NCI-H82 treated with DMSO at 0.1 percent for 48 hours (cell line): ENCODE measurements around the gene LMBRD2.
"Not testable (repeated sequence)": the region's sequence is repeated elsewhere in the genome, so short reads cannot be mapped to it uniquely, and the experiment has no call there.

Experiments used
- DNase-seq: peaks from one replicate; lab custom pipeline; 2025; ENCODE audit not compliant: unreplicated experiment; lab: John Stamatoyannopoulos, UW

LMBRD2 gene

DNA sequence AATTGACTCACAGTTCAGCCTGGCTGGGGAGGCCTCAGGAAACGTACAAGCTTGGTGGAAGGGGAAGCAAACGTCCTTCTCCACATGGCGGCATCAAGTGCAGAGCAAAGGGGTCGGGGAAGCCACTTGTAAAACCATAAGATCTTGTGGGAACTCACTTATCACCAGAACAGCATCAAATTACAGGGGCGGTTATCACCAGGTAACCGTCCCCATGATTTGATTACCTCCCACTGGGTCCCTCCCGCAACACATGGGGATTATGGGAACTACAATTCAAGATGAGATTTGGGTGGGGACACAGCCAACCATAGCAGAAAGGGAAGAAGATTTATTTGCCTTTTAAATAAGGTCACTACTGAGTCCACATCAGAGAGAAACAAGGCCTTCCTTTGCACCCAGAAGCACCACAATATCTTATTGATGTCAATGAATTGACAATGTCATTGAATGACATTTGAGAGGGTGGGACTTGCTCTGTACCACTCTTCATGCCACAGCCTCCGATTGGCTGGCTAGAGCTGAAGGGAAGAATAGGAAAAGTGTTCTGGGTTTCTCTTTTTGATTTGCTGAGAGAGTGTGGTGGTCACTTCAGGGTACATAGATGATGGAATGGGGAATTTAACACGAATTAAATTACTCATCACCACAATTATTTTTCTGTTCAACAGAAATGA, 11.3 kb upstream of the LMBRD2 start:
- DNase-seq, result no peak

GRCh38 chr5:36161361-36161760, 9.7 kb upstream of the LMBRD2 start:
- DNase-seq, result no peak

DNA sequence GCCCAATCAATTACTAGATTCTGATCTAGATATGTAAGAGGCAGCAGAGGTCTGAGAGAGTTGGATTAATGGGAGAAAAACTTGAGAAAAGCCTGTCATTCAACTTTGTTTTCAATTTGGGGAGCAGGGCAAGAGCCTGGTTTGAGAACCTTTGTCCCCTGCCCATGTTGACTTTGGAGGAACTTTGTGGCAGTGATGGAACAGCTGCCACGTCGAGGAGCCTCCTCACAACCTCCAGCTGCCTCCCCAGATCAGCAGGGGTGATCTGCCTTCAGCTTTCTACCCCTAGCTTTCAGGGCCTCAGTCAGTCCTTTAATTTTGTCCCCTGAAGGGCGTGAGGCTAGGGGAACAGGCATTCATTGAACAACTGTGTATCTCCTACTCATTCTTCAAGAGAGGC, 8.9 kb upstream of the LMBRD2 start:
- no peak for DNase-seq

DNA sequence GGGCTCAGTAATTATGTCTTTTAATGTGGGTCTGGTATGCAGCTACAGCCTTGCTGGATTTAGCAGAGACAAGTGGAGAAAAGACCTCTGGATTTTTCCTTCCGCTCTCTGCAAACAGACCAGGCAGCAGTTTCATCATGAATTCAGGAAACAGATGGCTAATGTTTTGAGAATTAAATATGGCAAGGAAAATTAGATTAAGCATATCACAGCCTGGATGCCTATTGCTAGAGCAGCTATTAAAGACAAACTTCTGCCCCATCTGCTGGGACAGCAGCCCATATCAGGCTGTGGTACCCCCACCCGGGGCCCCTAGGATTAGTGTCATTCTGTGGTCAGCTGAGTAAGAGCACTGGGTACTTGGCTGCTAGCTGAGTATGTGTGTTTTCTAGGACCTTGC, 6.5 kb upstream of the LMBRD2 start:
- DNase-seq, result peak; percentile 88

DNA sequence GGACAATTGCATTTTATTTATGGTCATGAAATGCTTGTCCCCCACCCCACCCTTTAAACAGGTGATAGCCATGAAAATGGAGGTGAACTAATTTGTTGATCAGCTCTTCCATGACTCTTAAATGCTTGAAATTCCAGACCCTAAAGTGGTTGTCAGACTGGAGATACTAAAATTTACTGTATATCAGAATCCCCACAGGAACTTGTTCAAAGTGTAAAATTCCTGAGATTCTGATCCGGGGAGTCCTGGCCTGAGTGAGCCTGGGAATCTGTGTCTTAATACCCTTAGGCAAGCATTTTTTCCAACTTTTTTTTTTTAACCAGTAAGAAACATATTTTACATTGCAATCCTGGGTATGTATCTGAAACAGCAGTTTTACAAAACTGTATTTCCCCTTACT, 4.9 kb upstream of the LMBRD2 start:
- no peak for DNase-seq

- peak; percentile 98 for DNase-seq
These were observed 4.5 kb upstream of the LMBRD2 start for GRCh38 chr5:36156121-36156601.

- DNase-seq, result no peak
These were observed 3.6 kb upstream of the LMBRD2 start for GRCh38 chr5:36155291-36155690.

GRCh38 chr5:36153726-36154125, 2.0 kb upstream of the LMBRD2 start:
- DNase-seq, result no peak

GRCh38 chr5:36153298-36153677, 1.6 kb upstream of the LMBRD2 start:
- no peak for DNase-seq

DNA sequence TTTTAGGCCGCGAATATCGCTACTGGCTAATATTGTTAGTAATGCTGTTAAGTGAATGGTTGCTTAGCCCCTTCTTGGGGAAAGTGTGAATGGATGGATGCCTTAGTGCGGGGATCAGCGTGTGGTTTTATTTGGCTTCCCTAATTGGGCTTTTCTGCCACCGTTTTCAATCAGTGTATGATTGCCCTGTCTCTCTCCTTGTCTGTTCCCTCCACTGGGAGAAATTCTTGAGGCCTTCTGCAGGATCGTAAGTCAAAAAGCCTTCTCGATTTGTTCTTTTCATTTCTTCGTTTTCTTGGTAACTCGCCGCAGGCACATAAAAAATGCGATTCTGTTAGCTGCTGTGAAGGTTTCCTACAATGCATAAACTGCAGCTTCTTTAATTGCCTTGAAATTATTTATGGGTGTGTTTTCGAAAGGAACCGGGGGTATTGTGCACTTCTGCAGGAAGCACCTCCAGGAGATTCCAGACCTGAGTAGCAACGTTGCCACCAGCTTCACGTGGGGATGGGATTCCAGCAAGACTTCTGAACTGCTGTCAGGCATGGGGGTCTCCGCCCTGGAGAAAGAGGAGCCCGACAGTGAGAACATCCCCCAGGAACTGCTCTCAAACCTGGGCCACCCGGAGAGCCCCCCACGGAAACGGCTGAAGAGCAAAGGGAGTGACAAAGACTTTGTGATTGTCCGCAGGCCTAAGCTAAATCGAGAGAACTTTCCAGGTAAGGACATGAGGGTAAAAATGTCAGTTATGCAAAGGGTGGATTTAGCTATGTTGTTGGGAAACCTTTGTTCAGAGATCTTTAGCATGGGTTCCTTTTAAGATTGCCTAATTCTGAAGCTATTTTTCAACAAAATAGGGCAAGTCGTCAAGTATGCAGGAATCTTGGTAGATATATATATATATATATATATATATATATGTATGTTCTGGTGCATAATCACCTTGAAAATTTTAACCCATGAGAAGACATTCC, 924 bp upstream of the LMBRD2 start:
- peak; percentile 32 for DNase-seq

DNA sequence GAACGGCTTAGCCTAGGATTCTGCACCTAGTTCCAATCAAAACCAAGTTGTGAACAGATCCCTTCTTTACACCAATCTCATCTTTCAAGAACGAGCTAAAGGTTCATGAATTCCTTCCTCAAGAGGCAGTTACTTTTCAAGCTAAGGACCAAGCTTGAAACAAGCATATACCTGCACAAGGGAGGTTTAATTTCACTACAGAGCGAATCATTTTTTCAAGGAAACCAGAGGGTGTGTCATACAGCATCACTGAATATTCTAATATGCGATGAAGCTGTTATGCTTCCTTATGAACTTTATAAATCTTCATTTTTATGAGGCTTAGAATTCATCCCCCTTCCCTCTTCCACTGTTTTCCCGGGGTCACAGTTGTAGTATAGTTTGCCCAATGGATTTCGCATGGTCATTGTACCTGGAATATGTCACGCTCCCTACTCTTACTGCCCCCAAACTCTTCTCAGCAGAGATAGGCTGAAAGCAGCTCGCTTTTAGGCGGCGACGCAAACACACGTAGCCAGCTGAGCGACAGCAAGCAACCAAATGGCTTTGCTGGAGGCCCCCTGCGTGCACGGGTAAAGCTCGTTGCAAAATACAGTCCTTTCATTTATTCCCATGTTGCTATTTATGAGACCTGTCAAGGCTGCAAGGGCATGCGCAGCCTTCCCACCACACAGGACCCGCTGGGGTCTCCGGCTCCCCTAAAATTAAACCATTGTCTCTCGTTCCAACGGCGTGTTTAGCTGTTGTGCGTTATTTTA, 832 bp downstream of the LMBRD2 start:
- no peak for DNase-seq

DNA sequence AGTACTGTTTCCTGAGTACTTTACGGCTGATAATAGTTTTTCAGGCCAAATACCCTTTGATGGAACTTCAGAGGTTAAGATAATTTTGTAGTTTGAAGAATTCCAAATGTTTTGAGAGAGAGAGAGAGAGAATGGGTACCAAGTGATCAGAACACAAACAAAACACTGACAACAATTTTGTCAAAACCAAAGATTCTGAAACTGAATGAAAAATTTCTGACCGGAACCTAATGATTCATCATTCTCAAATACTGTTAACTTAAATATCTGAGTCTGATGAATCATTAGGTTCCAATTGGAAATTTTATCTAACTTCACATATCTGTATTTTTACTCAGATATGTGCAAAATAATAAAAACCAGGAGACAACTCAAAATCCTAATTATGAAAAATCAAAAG, 4.0 kb downstream of the LMBRD2 start:
- DNase-seq, result no peak

DNA sequence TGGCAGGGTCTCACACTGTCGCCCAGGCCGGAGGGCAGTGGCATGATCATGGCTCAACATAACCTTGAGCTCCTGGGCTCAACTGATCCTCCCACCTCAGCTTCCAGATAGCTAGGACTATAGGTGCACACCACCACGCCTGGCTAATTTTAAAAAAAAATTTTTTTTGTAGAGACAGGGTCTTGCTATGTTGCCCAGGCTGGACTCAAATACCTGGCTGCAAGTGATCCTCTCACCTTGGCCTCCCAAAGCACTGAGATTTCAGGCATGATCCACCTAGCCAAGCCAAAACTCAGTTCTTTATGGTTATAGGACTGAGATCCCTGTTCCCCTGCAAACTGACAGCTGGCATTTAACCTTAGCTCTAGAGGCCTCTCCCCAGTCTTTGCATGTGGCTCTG, 5.3 kb downstream of the LMBRD2 start:
- no peak for DNase-seq

DNA sequence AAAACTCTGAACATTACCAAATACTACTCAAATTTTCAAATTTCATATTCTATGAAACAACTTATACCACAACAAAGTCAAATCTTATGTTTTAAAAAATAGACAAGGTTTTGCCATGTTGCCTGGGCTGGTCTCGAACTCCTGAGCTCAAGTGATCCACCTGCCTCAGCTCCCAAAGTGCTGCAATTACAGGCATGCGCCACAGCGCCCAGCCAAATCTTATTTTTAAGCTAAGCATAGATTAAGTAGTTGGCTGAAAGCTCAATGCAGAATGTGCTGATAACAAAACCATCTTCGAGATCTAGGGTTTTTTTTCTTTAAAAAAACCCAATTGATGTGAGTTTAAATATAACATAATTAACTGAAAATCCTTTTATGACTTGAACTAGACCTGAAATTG, 6.4 kb downstream of the LMBRD2 start:
- DNase-seq, result no peak

DNA sequence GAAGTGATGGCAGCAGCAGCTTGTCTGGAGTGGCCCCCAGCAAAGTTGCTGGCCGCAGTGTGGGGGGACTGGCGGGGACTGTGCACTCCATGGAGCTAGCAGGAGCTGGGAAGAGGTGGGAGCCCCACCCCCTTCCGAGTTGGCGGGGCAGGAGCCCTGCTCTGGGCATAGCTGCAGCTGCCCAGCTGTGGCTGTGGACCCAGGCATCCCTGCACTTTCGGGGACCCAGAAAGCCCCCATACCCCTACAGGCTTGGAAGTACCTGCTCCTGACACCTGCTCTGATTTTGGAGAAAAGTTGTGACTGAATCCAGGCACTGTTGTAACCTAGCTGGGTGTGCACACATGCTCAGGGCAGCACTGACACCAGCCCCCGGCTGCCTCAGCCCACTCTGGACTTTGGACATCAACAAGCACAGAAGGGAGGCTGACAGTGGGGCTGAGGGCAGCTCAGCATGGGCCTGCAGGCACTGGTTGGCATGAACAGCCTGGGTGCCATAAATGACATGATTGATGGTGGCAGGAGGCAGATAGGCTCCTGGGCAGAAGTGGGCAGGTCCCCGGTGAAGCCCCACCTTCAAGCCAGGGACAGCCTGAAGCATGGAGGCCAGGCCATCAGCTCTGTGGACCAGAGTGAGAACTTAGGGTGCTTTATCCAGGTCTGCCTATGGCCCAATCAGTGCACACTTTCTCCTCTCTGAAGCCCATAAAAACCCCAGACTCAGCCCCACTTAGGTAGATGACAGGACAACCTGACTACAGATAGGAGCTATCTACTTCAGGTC, 12.6 kb downstream of the LMBRD2 start:
- no peak for DNase-seq

DNA sequence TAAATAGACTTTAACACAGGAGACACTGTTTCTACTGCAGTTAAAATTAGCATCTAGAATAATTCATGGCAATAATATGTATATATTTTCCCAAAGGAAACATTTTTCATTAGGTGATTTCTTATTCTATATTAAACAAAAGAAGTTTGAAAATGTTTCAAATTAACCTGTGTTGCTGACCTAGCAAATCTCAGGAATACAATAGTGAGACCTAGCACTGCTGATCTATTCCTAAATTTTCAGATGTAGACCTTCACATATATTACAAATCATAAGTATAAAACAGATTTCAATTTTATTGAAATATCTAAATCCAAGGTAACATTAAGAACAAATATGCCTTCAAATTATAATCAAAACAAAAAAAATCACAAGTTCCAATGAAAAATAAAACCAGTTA, 15.1 kb downstream of the LMBRD2 start:
- DNase-seq, result no peak

- no peak for DNase-seq
These were observed 15.7 kb downstream of the LMBRD2 start for GRCh38 chr5:36135988-36136387.

DNA sequence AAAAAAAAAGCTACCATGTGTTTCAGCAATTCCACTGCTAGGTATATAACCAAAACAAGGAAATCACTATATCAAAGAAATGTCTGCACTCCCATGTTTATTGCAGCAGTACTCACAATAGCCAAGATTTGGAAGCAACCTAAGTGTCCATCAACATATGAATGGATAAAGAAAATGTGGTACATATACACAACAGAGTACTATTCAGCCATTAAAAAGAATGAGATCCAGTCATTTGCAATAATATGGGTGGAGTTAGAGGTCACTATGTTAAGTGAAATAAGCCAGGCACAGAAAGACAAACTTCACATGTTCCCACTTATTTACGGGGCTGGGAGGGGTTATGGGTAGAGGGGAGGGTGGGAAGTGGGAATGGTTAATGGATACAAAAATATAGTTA, 18.7 kb downstream of the LMBRD2 start:
- DNase-seq, result not testable (repeated sequence)

DNA sequence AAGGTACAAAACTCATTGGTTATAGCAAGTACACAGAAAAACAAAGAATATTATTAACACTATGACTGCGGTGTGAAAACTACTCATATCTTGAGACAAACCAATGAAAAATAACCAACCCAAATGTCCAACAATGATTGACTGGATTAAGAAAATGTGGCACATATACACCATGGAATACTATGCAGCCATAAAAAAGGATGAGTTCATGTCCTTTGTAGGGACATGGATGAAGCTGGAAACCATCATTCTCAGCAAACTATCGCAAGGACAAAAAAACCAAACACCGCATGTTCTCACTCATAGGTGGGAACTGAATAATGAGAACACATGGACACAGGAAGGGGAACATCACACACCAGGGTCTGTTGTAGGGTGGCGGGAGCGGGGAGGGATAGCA, 22.0 kb downstream of the LMBRD2 start:
- DNase-seq, result not testable (repeated sequence)

DNA sequence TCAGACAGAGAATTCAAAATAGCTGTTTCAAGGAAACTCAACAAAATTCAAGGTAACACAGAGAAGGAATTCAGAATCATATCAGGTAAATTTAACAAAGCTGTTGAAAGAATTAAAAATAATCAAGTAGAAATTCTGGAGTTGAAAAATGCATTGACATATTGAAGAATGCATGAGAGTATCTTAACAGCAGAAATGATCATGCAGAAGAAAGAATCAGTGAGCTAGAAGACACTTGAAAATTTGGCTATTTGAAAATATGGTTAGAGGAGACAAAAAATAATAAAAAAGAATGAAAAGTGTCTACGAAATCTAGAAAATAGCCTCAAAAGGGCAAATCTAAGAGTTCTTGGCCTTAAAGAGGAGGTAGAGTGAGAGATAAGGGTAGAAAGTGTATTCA, 22.9 kb downstream of the LMBRD2 start:
- DNase-seq, result no peak

DNA sequence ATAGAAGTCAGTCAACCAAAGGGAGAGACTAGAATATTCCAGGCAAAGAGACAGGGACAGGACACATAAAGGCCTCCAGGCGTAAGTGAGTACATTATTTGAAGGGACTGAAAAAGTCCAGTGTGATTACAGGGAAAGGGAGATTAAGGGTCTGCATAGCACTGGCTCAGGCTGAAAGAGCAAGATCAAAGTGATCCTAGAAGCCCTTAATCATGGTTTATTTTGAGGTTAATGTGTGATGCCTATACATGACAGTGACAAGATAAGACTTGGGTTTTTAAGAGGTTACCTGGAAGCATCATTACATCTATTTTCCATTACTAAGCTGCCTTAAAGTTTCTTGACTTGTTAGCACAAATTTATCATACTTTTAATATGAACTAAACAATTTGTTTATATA, 25.8 kb downstream of the LMBRD2 start:
- peak; percentile 3 for DNase-seq
